Endothelial cell of umbilical vein (primary cell): ENCODE data around the gene KHK. TPM values are rescaled to one million over a fixed set of nuclear protein-coding genes. Genes with fewer than 3 reads are reported as not detected.
A peak's percentile ranks its signal among the peaks of the same experiment; 100 is the strongest.

ENCODE experiments used
- BruUV-seq: library from RNA; stranded (reverse); fragments of 400-500 nt; replicated peaks from 2 replicates; lab custom pipeline; 2021; lab: Mats Ljungman, UMichigan
- CTCF ChIA-PET: fragments of 300-600, 350-600 bp; sonication (Branson Sonifier 250); formaldehyde crosslinking; loops from one replicate; lab custom pipeline; 2021; ENCODE audit warnings: antibody characterized with exemption, inconsistent platforms; lab: Charles Lee
- POLR2A ChIA-PET: fragments of 300-600, 350-600 bp; sonication (Branson Sonifier 250); formaldehyde crosslinking; loops from one replicate; lab custom pipeline; 2021; ENCODE audit warnings: antibody characterized with exemption, inconsistent platforms; lab: Charles Lee
- DNase-seq: peaks from one replicate; pipeline ENCODE4 v3.0.0-alpha.2; 2011; ENCODE audit warnings: low read depth, low spot score
- FAIRE-seq: peaks from 2 replicates; lab custom pipeline; 2011; peaks lifted over from hg19 to GRCh38; lab: Jason Lieb, UNC
- H2AFZ ChIP-seq: 2 replicates; pipeline ENCODE4 v1.6.0; 2012; ENCODE audit warnings: low read depth, low read length, control low read depth, inconsistent platforms
- H3K27ac ChIP-seq: 2 replicates; pipeline ENCODE4 v1.5.1; 2011; ENCODE audit warnings: low read depth, mild to moderate bottlenecking, control low read depth, low read length, moderate library complexity; ENCODE audit not compliant: insufficient read depth
- H3K27me3 ChIP-seq, 2 experiments: 2 replicates each; pipeline versions ENCODE4 v1.6.0 to v1.6.1; 2011; ENCODE audit warnings: low read length in 2 of 2, mixed read lengths in 1 of 2; ENCODE audit not compliant: control insufficient read depth in 2 of 2, insufficient read depth in 2 of 2
- H3K36me3 ChIP-seq, 2 experiments: 2 replicates in 1 of 2; 3 replicates in 1 of 2; pipeline ENCODE4 v1.5.1; 2011; ENCODE audit warnings: low read length in 2 of 2, mild to moderate bottlenecking in 1 of 2, moderate library complexity in 1 of 2; ENCODE audit not compliant: control insufficient read depth in 2 of 2, insufficient read depth in 2 of 2; ENCODE audit errors: extremely low read depth in 1 of 2
- H3K4me1 ChIP-seq: 3 replicates; pipeline ENCODE4 v1.5.1; 2011; ENCODE audit warnings: mild to moderate bottlenecking, low read length; ENCODE audit not compliant: control insufficient read depth, insufficient read depth; ENCODE audit errors: extremely low read depth
- H3K4me2 ChIP-seq: 2 replicates; pipeline ENCODE4 v1.6.1; 2011; ENCODE audit warnings: low read length, control low read depth, mixed read lengths; ENCODE audit not compliant: insufficient read depth
- H3K4me3 ChIP-seq, 3 experiments: fragments of 200-600 bp in 1 of 3; sonication (generic), shearing (Covaris generic) in 1 of 3; replicated peaks in 1 of 3; 2 replicates each; pipeline ENCODE4 v1.5.1; 2011 to 2016; ENCODE audit warnings: control low read depth in 3 of 3, low read length in 3 of 3, mild to moderate bottlenecking in 2 of 3, inconsistent platforms in 1 of 3, low read depth in 1 of 3, moderate library complexity in 1 of 3; ENCODE audit not compliant: insufficient read depth in 1 of 3
- H3K79me2 ChIP-seq: 2 replicates; pipeline ENCODE4 v1.6.0; 2012; ENCODE audit warnings: low read length, inconsistent platforms; ENCODE audit not compliant: control insufficient read depth, insufficient read depth
- H3K9ac ChIP-seq: replicated peaks from 2 replicates; pipeline ENCODE3; 2011; ENCODE audit warnings: low read length, control low read depth; ENCODE audit not compliant: insufficient read depth; ENCODE audit errors: extremely low read depth
- H3K9me1 ChIP-seq: replicated peaks from 3 replicates; pipeline ENCODE4 v1.6.0; 2011; ENCODE audit warnings: mild to moderate bottlenecking, low read length; ENCODE audit not compliant: control insufficient read depth, insufficient read depth; ENCODE audit errors: extremely low read depth
- H3K9me3 ChIP-seq: replicated peaks from 2 replicates; pipeline ENCODE4 v1.5.1; 2012; ENCODE audit warnings: low read length, inconsistent platforms; ENCODE audit not compliant: control insufficient read depth, insufficient read depth
- H4K20me1 ChIP-seq: replicated peaks from 2 replicates; pipeline ENCODE3; 2011; ENCODE audit warnings: mild to moderate bottlenecking, low read length; ENCODE audit not compliant: control insufficient read depth, insufficient read depth; ENCODE audit errors: extremely low read depth
- EZH2 ChIP-seq: IDR thresholded peaks from 2 replicates; pipeline ENCODE4 v1.6.1; 2012; ENCODE audit warnings: borderline replicate concordance, low read depth, mild to moderate bottlenecking, moderate library complexity, low read length, inconsistent platforms; ENCODE audit not compliant: severe bottlenecking
- FOS ChIP-seq: IDR thresholded peaks from 2 replicates; pipeline ENCODE4 v1.6.1; 2011; ENCODE audit warnings: mild to moderate bottlenecking, low read length, moderate library complexity, borderline replicate concordance; ENCODE audit not compliant: insufficient read depth
- GATA2 ChIP-seq: IDR thresholded peaks from 2 replicates; pipeline ENCODE4 v1.7.0; 2011; ENCODE audit warnings: low read depth, mild to moderate bottlenecking, moderate library complexity, mixed read lengths, low read length; ENCODE audit not compliant: insufficient read length, insufficient read depth
- JUN ChIP-seq: IDR thresholded peaks from 2 replicates; pipeline ENCODE4 v1.6.1; 2011; ENCODE audit warnings: borderline replicate concordance, low read depth; ENCODE audit not compliant: insufficient read length, insufficient read depth
- MYC ChIP-seq: IDR thresholded peaks from one replicate; pipeline ENCODE4 v1.6.1; 2011; ENCODE audit warnings: mild to moderate bottlenecking, low read depth, low read length
- POLR2A ChIP-seq: IDR thresholded peaks from 2 replicates; pipeline ENCODE4 v1.6.1; 2012; ENCODE audit warnings: low read depth, mild to moderate bottlenecking, control low read depth, low read length
- POLR2AphosphoS5 ChIP-seq: IDR thresholded peaks from 2 replicates; pipeline ENCODE4 v1.6.1; 2012; ENCODE audit warnings: low read depth, mild to moderate bottlenecking, control low read depth, low read length, moderate library complexity; ENCODE audit not compliant: insufficient read depth
- dilution Hi-C: fragments of 300-500 bp; cut with MboI; formaldehyde crosslinking; loops from one replicate; pipeline ENCODE4 v1.15.0; 2019; ENCODE audit warnings: low sequenced_read_pairs; ENCODE audit not compliant: extremely low pct_ligation_motif_present
- intact Hi-C: fragments of 100-400 bp; cut with micrococcal nuclease; formaldehyde crosslinking; loops from one replicate; pipeline ENCODE4 v1.10.0; 2022
- polyA plus RNA-seq, 4 experiments: library from polyadenylated mRNA; depleted of rRNA in 3 of 4; stranded (reverse) in 3 of 4; unstranded in 1 of 4; fragments of >200 nt; gene quantifications; 2 replicates each; pipeline versions ENCODE4 v1.2.1 to v1.2.3, GENCODE V29; 2011 to 2012; ENCODE audit warnings: missing spikeins in 1 of 4
- total RNA-seq: library from RNA; stranded (reverse); gene quantifications from 2 replicates; pipeline ENCODE4 v1.2.3, GENCODE V29; 2021
- TF ChIP-seq, protein P1 (sequence below), 2 donors: IDR thresholded peaks; 1 replicate in 1 of 2; 2 replicates in 1 of 2; pipeline ENCODE4 v1.5.1; 2011; ENCODE audit warnings: low read length in 2 of 2, mild to moderate bottlenecking in 2 of 2, moderate library complexity in 2 of 2, control low read depth in 1 of 2, inconsistent platforms in 1 of 2, low read depth in 1 of 2; ENCODE audit not compliant: insufficient read depth in 1 of 2; ENCODE audit errors: extremely low read depth in 1 of 2
- TF ChIP-seq, protein P2 (sequence below): IDR thresholded peaks from 2 replicates; pipeline ENCODE4 v1.6.1; 2011; ENCODE audit not compliant: insufficient read depth, insufficient read length

Gene KHK
- total and polyA plus RNA-seq, 2 donors (not counting 3 experiments of a cell fraction or from before 2014, with no cell fraction given) = 2.9 to 4.4 TPM

DNA sequence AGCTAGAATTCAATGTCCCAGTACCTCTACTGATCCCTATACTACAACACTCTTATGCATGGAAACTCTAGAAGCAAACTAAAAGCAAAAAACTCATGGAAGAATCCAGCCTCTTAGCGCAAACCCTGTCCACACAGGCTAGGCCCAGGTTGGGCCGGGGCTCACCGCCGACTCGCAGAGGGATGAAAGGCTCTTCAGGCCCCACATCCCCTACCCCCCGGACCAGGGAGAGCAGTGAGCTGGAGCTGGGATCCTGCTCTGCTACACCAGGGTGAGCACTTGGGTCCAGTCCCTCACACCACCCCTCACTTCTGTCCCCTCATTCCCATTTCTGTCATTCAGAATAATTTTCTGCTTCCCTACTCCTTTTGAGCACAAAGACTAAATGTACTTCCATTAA is 17.1 kb upstream of the KHK start:
- H3K79me2 ChIP-seq = peaks cover 34% of the 10 kb centered on the region
- POLR2A ChIA-PET = no interaction called here
- peaks cover 13 to 28% of the 10 kb centered on the region in 2 experiments for H3K36me3 ChIP-seq
- no peaks in the 10 kb centered on the region for H3K9me1 ChIP-seq
- FAIRE-seq = no peak
- H3K4me3 ChIP-seq = no peak overlapping the region
- intact Hi-C loops (no loop called here), dilution Hi-C loops (no loop called here)
- H3K27ac ChIP-seq = no peak overlapping the region
- no peaks in the 10 kb centered on the region for H4K20me1 ChIP-seq
- H3K4me1 ChIP-seq = peaks cover 17% of the 10 kb centered on the region
- TF ChIP-seq MYC (no peak), FOS (no peak), POLR2AphosphoS5 (no peak), JUN (no peak), GATA2 (no peak), POLR2A (no peak), EZH2 (no peak)
- TF ChIP-seq, protein P1, sequence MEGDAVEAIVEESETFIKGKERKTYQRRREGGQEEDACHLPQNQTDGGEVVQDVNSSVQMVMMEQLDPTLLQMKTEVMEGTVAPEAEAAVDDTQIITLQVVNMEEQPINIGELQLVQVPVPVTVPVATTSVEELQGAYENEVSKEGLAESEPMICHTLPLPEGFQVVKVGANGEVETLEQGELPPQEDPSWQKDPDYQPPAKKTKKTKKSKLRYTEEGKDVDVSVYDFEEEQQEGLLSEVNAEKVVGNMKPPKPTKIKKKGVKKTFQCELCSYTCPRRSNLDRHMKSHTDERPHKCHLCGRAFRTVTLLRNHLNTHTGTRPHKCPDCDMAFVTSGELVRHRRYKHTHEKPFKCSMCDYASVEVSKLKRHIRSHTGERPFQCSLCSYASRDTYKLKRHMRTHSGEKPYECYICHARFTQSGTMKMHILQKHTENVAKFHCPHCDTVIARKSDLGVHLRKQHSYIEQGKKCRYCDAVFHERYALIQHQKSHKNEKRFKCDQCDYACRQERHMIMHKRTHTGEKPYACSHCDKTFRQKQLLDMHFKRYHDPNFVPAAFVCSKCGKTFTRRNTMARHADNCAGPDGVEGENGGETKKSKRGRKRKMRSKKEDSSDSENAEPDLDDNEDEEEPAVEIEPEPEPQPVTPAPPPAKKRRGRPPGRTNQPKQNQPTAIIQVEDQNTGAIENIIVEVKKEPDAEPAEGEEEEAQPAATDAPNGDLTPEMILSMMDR (IDR thresholded peaks at IDR 0.05; ENCODE audit: extremely low read depth in 1 of 2, insufficient read depth in 1 of 2, low read depth in 1 of 2, low read length in 2 of 2) = no peak
- TF ChIP-seq, protein P2, sequence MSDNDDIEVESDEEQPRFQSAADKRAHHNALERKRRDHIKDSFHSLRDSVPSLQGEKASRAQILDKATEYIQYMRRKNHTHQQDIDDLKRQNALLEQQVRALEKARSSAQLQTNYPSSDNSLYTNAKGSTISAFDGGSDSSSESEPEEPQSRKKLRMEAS = no peak
- H3K27me3 ChIP-seq = no peaks in the 10 kb centered on the region
- no peak for DNase-seq
- CTCF ChIA-PET = no interaction called here
- no peak overlapping the region for H3K9ac ChIP-seq
- peak overlapping the region; percentile 72 for H3K4me2 ChIP-seq
- BruUV-seq = no TSS peak
- H2AFZ ChIP-seq = no peak overlapping the region
- no peaks in the 10 kb centered on the region for H3K9me3 ChIP-seq
